HEK293T (cell line): Measurements from ENCODE around the gene SNCAIP.

Experiments used
- BHLHE40 ChIP-seq: fragments of 450-650 bp; IDR thresholded peaks from 2 replicates; pipeline ENCODE4 v1.6.1; 2016; ENCODE audit warnings: mild to moderate bottlenecking, moderate library complexity, borderline replicate concordance
- ELF4 ChIP-seq: fragments of 450-650 bp; IDR thresholded peaks from 2 replicates; pipeline ENCODE4 v1.6.1; 2017; ENCODE audit warnings: antibody characterized with exemption
- FOXM1 ChIP-seq: fragments of 450-650 bp; IDR thresholded peaks from 2 replicates; pipeline ENCODE4 v1.6.1; 2017; ENCODE audit warnings: mild to moderate bottlenecking, borderline replicate concordance
- LEF1 ChIP-seq: fragments of 450-650 bp; IDR thresholded peaks from 2 replicates; pipeline ENCODE4 v1.6.1; 2017; ENCODE audit warnings: mild to moderate bottlenecking, borderline replicate concordance
- NFRKB ChIP-seq: fragments of 450-650 bp; IDR thresholded peaks from 2 replicates; pipeline ENCODE4 v1.6.1; 2016; ENCODE audit warnings: mild to moderate bottlenecking, moderate library complexity
- PKNOX1 ChIP-seq: fragments of 450-650 bp; IDR thresholded peaks from 2 replicates; pipeline ENCODE4 v1.6.1; 2016
- SP1 ChIP-seq: fragments of 450-650 bp; IDR thresholded peaks from 2 replicates; pipeline ENCODE4 v1.6.1; 2017
- SUZ12 ChIP-seq: fragments of 450-650 bp; IDR thresholded peaks from 2 replicates; pipeline ENCODE4 v1.6.1; 2016; ENCODE audit warnings: mild to moderate bottlenecking
- ZNF384 ChIP-seq: fragments of 450-650 bp; IDR thresholded peaks from 2 replicates; pipeline ENCODE4 v1.6.1; 2016

- TF ChIP-seq LEF1 (no peak), ELF4 (no peak), NFRKB (no peak), SP1 (no peak), ZNF384 (no peak), BHLHE40 (no peak), SUZ12 (no peak), FOXM1 (no peak), PKNOX1 (no peak)
Measured at GRCh38 chr5:122444411-122444810, 132.4 kb downstream of the SNCAIP start.
